Trophoblast cell (in vitro differentiated cells and primary cell): Measurements from ENCODE around the gene SLC20A1.

ENCODE experiments used
- DNase-seq, 2 donors: peaks; one replicate each; pipeline ENCODE4 v3.0.0-alpha.2; 2016
- H2AFZ ChIP-seq: 2 replicates; pipeline ENCODE4 v1.6.1; 2013; ENCODE audit warnings: low read length, moderate library complexity, mild to moderate bottlenecking; ENCODE audit not compliant: insufficient read depth, poor library complexity
- H2AK5ac ChIP-seq: 2 replicates; pipeline ENCODE4 v1.6.1; 2013; ENCODE audit warnings: mild to moderate bottlenecking, low read length
- H2BK120ac ChIP-seq: 2 replicates; pipeline ENCODE4 v1.6.1; 2013; ENCODE audit warnings: low read length, mild to moderate bottlenecking, moderate library complexity; ENCODE audit not compliant: insufficient read depth, poor library complexity
- H2BK12ac ChIP-seq: 2 replicates; pipeline ENCODE4 v1.6.1; 2013; ENCODE audit warnings: mild to moderate bottlenecking, low read length, moderate library complexity
- H2BK5ac ChIP-seq: 2 replicates; pipeline ENCODE4 v1.6.1; 2013; ENCODE audit warnings: low read length, low read depth, moderate library complexity, mild to moderate bottlenecking; ENCODE audit not compliant: poor library complexity
- H3K14ac ChIP-seq: 2 replicates; pipeline ENCODE4 v1.6.1; 2013; ENCODE audit warnings: mild to moderate bottlenecking, low read length
- H3K18ac ChIP-seq: 2 replicates; pipeline ENCODE4 v1.6.1; 2013; ENCODE audit warnings: mild to moderate bottlenecking, low read length
- H3K23ac ChIP-seq: 2 replicates; pipeline ENCODE4 v1.6.1; 2013; ENCODE audit warnings: low read length
- H3K27ac ChIP-seq: 2 replicates; pipeline ENCODE4 v1.5.1; 2013; ENCODE audit warnings: low read depth, mild to moderate bottlenecking, inconsistent platforms, low read length, moderate library complexity
- H3K27me3 ChIP-seq: 2 replicates; pipeline ENCODE4 v1.6.1; 2013; ENCODE audit warnings: inconsistent platforms, mild to moderate bottlenecking, low read length, moderate library complexity; ENCODE audit not compliant: insufficient read depth
- H3K36me3 ChIP-seq, 2 experiments: 1 replicate in 1 of 2; 2 replicates in 1 of 2; pipeline ENCODE4 v1.6.1; 2013; ENCODE audit warnings: low read length in 2 of 2, mild to moderate bottlenecking in 2 of 2, moderate library complexity in 1 of 2; ENCODE audit not compliant: insufficient read depth in 2 of 2, control insufficient read depth in 1 of 2
- H3K4ac ChIP-seq: 2 replicates; pipeline ENCODE4 v1.6.1; 2013; ENCODE audit warnings: low read depth, mild to moderate bottlenecking, low read length, moderate library complexity
- H3K4me1 ChIP-seq, 2 experiments: 1 replicate in 1 of 2; 2 replicates in 1 of 2; pipeline ENCODE4 v1.6.1; 2013; ENCODE audit warnings: low read length in 2 of 2, mild to moderate bottlenecking in 2 of 2, moderate library complexity in 1 of 2; ENCODE audit not compliant: insufficient read depth in 2 of 2, control insufficient read depth in 1 of 2
- H3K4me2 ChIP-seq: 2 replicates; pipeline ENCODE4 v1.6.1; 2013; ENCODE audit warnings: inconsistent platforms, mild to moderate bottlenecking, low read length, moderate library complexity
- H3K4me3 ChIP-seq: 2 replicates; pipeline ENCODE4 v1.5.1; 2013; ENCODE audit warnings: mild to moderate bottlenecking, low read depth, low read length, inconsistent platforms
- H3K79me1 ChIP-seq: one replicate; pipeline ENCODE4 v1.6.1; 2013; ENCODE audit warnings: low read length
- H3K79me2 ChIP-seq: 2 replicates; pipeline ENCODE4 v1.6.1; 2013; ENCODE audit warnings: low read length, mild to moderate bottlenecking; ENCODE audit not compliant: control insufficient read depth, insufficient read depth, poor library complexity
- H3K9ac ChIP-seq: 2 replicates; pipeline ENCODE4 v1.6.1; 2013; ENCODE audit warnings: mild to moderate bottlenecking, low read length
- H3K9me3 ChIP-seq: 2 replicates; pipeline ENCODE4 v1.6.1; 2013; ENCODE audit warnings: low read depth, mild to moderate bottlenecking, control low read depth, inconsistent platforms, low read length; ENCODE audit not compliant: insufficient read depth
- H4K12ac ChIP-seq: 2 replicates; pipeline ENCODE4 v1.6.1; 2013; ENCODE audit warnings: low read depth, mild to moderate bottlenecking, low read length, moderate library complexity
- H4K8ac ChIP-seq: 2 replicates; pipeline ENCODE4 v1.6.1; 2013; ENCODE audit warnings: low read depth, mild to moderate bottlenecking, low read length, moderate library complexity
- H4K91ac ChIP-seq: one replicate; pipeline ENCODE4 v1.6.1; 2013; ENCODE audit warnings: low read depth, mild to moderate bottlenecking, low read length, moderate library complexity
- WGBS: extraction: QIAGEN DNeasy Blood & Tissue Kit; methylation state at CpG from one replicate; pipeline ENCODE4 v1.1.7; 2013; ENCODE audit warnings: missing lambda C conversion rate; ENCODE audit not compliant: insufficient read length, insufficient coverage; ENCODE audit errors: extremely low coverage; 5-methylcytosine and 5-hydroxymethylcytosine counted together

The SLC20A1 gene

DNA sequence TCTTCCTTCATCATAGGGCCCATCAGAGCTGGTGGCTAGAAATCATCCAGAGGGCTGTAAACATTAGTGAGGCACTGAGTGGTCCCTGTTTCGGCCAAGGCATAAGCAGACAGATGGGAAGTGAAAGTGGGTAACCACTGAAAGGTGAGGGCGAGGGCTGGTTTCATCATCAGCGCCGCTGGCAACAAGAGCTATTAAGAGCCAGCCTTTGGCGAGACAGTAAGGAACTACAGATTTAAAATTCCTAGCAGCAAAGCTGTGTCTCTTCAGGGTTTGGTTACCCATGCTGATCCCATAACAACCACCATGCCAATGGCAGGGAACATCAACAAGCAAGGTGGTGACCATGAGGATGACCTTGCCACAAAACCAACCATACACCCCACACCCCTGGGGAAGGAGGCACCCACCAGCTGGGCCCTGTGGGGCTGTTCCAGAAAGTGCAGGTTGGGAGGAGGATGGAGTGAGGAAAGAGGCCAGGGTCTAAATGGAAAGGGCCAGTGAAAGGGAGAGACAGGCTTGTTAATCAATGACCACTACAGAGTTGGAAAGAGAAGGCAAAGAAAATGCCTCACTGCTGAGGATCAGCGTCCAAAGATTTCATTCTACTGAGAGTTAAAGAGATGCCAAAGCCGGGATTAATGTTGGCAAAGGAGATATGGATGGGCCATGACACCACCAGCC, 9.0 kb upstream of the SLC20A1 start:
- Histone ChIP-seq H2AK5ac (no peak overlapping the region), H3K23ac (no peak overlapping the region), H3K4me2 (no peak overlapping the region), H3K27ac (no peak overlapping the region), H2AFZ (no peak overlapping the region), H3K36me3 (no peaks in the 10 kb centered on the region), H3K79me2 (no peaks in the 10 kb centered on the region), H2BK5ac (no peak overlapping the region), H3K18ac (no peak overlapping the region), H3K9me3 (no peaks in the 10 kb centered on the region), H2BK120ac (no peak overlapping the region), H3K9ac (peak overlapping the region; percentile 23), H3K14ac (no peak overlapping the region), H3K27me3 (no peaks in the 10 kb centered on the region), H4K8ac (no peak overlapping the region), H3K79me1 (peaks cover 10% of the 10 kb centered on the region), H3K4me3 (no peak overlapping the region), H3K4ac (no peak overlapping the region), H3K4me1 (peaks cover 20 to 24% of the 10 kb centered on the region in 2 experiments), H4K91ac (no peak overlapping the region), H4K12ac (no peak overlapping the region), H2BK12ac (no peak overlapping the region)
- DNase-seq = peak in 1 of 2 donors; percentile 40
- no CpG with 5 or more reads among the region's 7 CpGs for WGBS

DNA sequence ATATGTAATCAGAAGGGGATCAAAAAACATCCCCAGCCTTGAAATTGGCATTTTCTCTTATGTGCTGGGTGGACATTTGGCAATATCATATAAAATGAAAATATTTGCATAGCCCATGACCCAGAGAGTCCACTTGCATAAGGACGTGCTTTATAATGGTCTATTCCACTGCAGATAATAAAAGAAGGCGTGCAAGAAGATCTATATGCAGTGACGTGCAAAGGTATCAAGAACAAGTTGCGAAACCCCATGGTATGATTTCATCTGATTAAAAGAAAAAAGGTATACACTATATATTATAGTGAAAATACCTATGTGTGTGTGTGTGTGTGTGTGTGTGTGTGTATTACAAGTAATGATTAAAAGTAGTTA, 8.5 kb upstream of the SLC20A1 start:
- H2AFZ ChIP-seq = no peak overlapping the region
- no peak overlapping the region for H2BK120ac ChIP-seq
- H4K8ac ChIP-seq = no peak overlapping the region
- no peak overlapping the region for H2AK5ac ChIP-seq
- H3K23ac ChIP-seq = no peak overlapping the region
- H3K36me3 ChIP-seq = no peaks in the 10 kb centered on the region
- H3K4me1 ChIP-seq = peaks cover 20 to 24% of the 10 kb centered on the region in 2 experiments
- H3K79me2 ChIP-seq = no peaks in the 10 kb centered on the region
- H3K27ac ChIP-seq = no peak overlapping the region
- no peak overlapping the region for H3K14ac ChIP-seq
- no peak overlapping the region for H3K4me2 ChIP-seq
- no CpG with 5 or more reads among the region's 4 CpGs for WGBS
- no peak overlapping the region for H3K9ac ChIP-seq
- no peaks in the 10 kb centered on the region for H3K27me3 ChIP-seq
- no peak overlapping the region for H3K4me3 ChIP-seq
- H4K12ac ChIP-seq = no peak overlapping the region
- H2BK5ac ChIP-seq = no peak overlapping the region
- no peak overlapping the region for H2BK12ac ChIP-seq
- no peak overlapping the region for H4K91ac ChIP-seq
- H3K79me1 ChIP-seq = peaks cover 10% of the 10 kb centered on the region
- DNase-seq = no peak
- H3K4ac ChIP-seq = no peak overlapping the region
- H3K18ac ChIP-seq = no peak overlapping the region
- H3K9me3 ChIP-seq = no peaks in the 10 kb centered on the region

DNA sequence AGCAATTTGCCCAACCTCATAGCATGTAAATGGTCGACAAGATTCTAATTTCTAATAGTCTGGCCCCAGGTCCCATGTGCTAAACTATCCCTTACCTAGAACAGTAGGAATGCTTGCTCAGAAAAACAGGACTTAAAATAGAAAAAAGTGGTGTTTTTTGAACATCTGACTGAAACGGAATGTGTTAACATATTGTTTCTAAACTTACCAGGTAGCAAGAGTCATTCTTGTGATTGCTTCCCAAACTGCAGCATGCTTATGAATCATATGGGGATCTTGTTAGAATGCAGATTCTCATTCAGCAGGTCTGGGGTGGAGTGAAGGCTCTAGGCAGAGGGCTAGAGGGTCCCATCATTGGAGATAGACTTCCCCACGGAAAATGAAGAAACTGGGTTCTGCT, 5.8 kb upstream of the SLC20A1 start:
- Histone ChIP-seq H4K8ac (peak overlapping the region; percentile 34), H3K4me2 (no peak overlapping the region), H3K27ac (peak overlapping the region; percentile 64), H3K27me3 (no peaks in the 10 kb centered on the region), H3K79me1 (peaks cover 6% of the 10 kb centered on the region), H4K91ac (peak overlapping the region; percentile 1), H2BK120ac (peak overlapping the region; percentile 25), H3K4me3 (no peak overlapping the region), H2BK12ac (no peak overlapping the region), H4K12ac (peak overlapping the region; percentile 9), H3K9me3 (no peaks in the 10 kb centered on the region), H2BK5ac (no peak overlapping the region), H3K14ac (peak overlapping the region; percentile 35), H3K23ac (no peak overlapping the region), H3K79me2 (peaks cover under 1% of the 10 kb centered on the region), H3K4me1 (peaks cover 12 to 22% of the 10 kb centered on the region in 2 experiments), H2AFZ (no peak overlapping the region), H3K36me3 (no peaks in the 10 kb centered on the region), H2AK5ac (no peak overlapping the region), H3K18ac (no peak overlapping the region), H3K9ac (no peak overlapping the region), H3K4ac (no peak overlapping the region)
- WGBS = no CpG with 5 or more reads among the region's 3 CpGs
- no peak for DNase-seq

GRCh38 chr2:112640467-112640799, 5.3 kb upstream of the SLC20A1 start:
- H3K36me3 ChIP-seq = no peaks in the 10 kb centered on the region
- H3K27me3 ChIP-seq = no peaks in the 10 kb centered on the region
- H2BK12ac ChIP-seq = peak overlapping the region; percentile 34
- H4K12ac ChIP-seq = peak overlapping the region; percentile 9
- no peak overlapping the region for H3K4ac ChIP-seq
- peaks cover 14 to 23% of the 10 kb centered on the region in 2 experiments for H3K4me1 ChIP-seq
- H2BK120ac ChIP-seq = peak overlapping the region; percentile 25
- no CpG with 5 or more reads among the region's 2 CpGs for WGBS
- H3K79me1 ChIP-seq = peaks cover 11% of the 10 kb centered on the region
- peak overlapping the region; percentile 1 for H4K91ac ChIP-seq
- H2BK5ac ChIP-seq = peak overlapping the region; percentile 37
- no peak overlapping the region for H3K18ac ChIP-seq
- no peak overlapping the region for H3K9ac ChIP-seq
- H4K8ac ChIP-seq = peak overlapping the region; percentile 34
- no peak overlapping the region for H2AFZ ChIP-seq
- H3K23ac ChIP-seq = no peak overlapping the region
- DNase-seq = no peak
- H3K4me2 ChIP-seq = no peak overlapping the region
- peak overlapping the region; percentile 35 for H3K14ac ChIP-seq
- peaks cover 4% of the 10 kb centered on the region for H3K79me2 ChIP-seq
- no peak overlapping the region for H2AK5ac ChIP-seq
- no peaks in the 10 kb centered on the region for H3K9me3 ChIP-seq
- H3K27ac ChIP-seq = peak overlapping the region; percentile 64
- H3K4me3 ChIP-seq = no peak overlapping the region
